HCT116 (cell line): ENCODE results near the gene GAPDH.

Source experiments
- ATF3 ChIP-seq: IDR thresholded peaks from 2 replicates; pipeline ENCODE4 v1.6.1; 2012
- CTCF ChIP-seq, 3 experiments: fragments of 200-600 bp in 1 of 3; sonication (generic) in 1 of 3; IDR thresholded peaks in 2 of 3; conservative IDR thresholded peaks in 1 of 3; 2 replicates each; pipeline ENCODE4 v1.5.1; 2012 to 2017; ENCODE audit warnings: low read depth in 2 of 3, low read length in 2 of 3, antibody characterized with exemption in 1 of 3, borderline replicate concordance in 1 of 3, control low read depth in 1 of 3, mild to moderate bottlenecking in 1 of 3, mixed read lengths in 1 of 3, mixed run types in 1 of 3, moderate library complexity in 1 of 3; ENCODE audit not compliant: insufficient read depth in 1 of 3
- EZH2 ChIP-seq: fragments of 200-600 bp; sonication (generic); IDR thresholded peaks from 2 replicates; pipeline ENCODE4 v1.6.1; 2017; ENCODE audit warnings: antibody characterized with exemption, mixed run types
- EZH2phosphoT487 ChIP-seq: fragments of 200-600 bp; IDR thresholded peaks from 2 replicates; pipeline ENCODE4 v1.6.1; 2018; ENCODE audit warnings: antibody characterized with exemption, borderline replicate concordance
- JUND ChIP-seq: IDR thresholded peaks from 2 replicates; pipeline ENCODE4 v1.6.1; 2012
- MAX ChIP-seq: IDR thresholded peaks from 2 replicates; pipeline ENCODE4 v1.6.1; 2012
- POLR2A ChIP-seq: IDR thresholded peaks from 2 replicates; pipeline ENCODE4 v1.7.0; 2011; ENCODE audit warnings: borderline replicate concordance; ENCODE audit not compliant: insufficient read depth, insufficient read length; ENCODE audit errors: extremely low read depth
- POLR2AphosphoS5 ChIP-seq: IDR thresholded peaks from 2 replicates; pipeline ENCODE4 v1.6.1; 2011; ENCODE audit warnings: mild to moderate bottlenecking, low read depth, low read length, moderate library complexity
- RAD21 ChIP-seq: IDR thresholded peaks from 2 replicates; pipeline ENCODE4 v1.6.1; 2012; ENCODE audit warnings: low read depth, mild to moderate bottlenecking
- REST ChIP-seq: IDR thresholded peaks from 2 replicates; pipeline ENCODE4 v1.6.1; 2012; ENCODE audit warnings: low read depth
- SIN3A ChIP-seq: IDR thresholded peaks from 2 replicates; pipeline ENCODE4 v1.6.1; 2012; ENCODE audit warnings: low read depth
- SP1 ChIP-seq: IDR thresholded peaks from 2 replicates; pipeline ENCODE4 v1.6.1; 2012; ENCODE audit warnings: low read depth
- TCF7L2 ChIP-seq: IDR thresholded peaks from 2 replicates; pipeline ENCODE4 v1.7.0; 2011; ENCODE audit warnings: borderline replicate concordance, inconsistent platforms; ENCODE audit not compliant: insufficient read depth, insufficient read length; ENCODE audit errors: extremely low read depth
- ZBTB33 ChIP-seq: IDR thresholded peaks from 2 replicates; pipeline ENCODE4 v1.6.1; 2011; ENCODE audit warnings: mild to moderate bottlenecking, low read length, moderate library complexity; ENCODE audit not compliant: insufficient replicate concordance; ENCODE audit errors: extremely low read depth

GRCh38 chr12:6584293-6584692 is 50.0 kb downstream of the GAPDH start:
- TF ChIP-seq CTCF (IDR thresholded peaks at IDR 0.05 in 2 of 3, conservative IDR thresholded peaks at IDR 0.05 in 1 of 3; ENCODE audit: borderline replicate concordance in 1 of 3, insufficient read depth in 1 of 3, low read depth in 2 of 3, low read length in 2 of 3) (no peak), ZBTB33 (no peak), SIN3A (no peak), REST (no peak), MAX (no peak), ATF3 (no peak), POLR2AphosphoS5 (no peak), EZH2 (no peak), EZH2phosphoT487 (no peak), POLR2A (no peak), JUND (no peak), TCF7L2 (no peak), RAD21 (no peak), SP1 (no peak)
